Measurements from ENCODE around the gene MAD1L1. TPM values are rescaled to one million over a fixed set of nuclear protein-coding genes. Genes with fewer than 3 reads are reported as not detected.

Gene MAD1L1
- total and polyA plus RNA-seq, 2 of the 8 experiments (the other 6 are each of a cell fraction or from before 2014, with no cell fraction given) = 40.4 to 44.6 TPM

- Histone ChIP-seq H3K23ac (ENCODE audit: insufficient read length) (no peak overlapping the region), H2BK120ac (replicated peaks; ENCODE audit: low read depth, low read length) (no peak overlapping the region), H4K20me1 (replicated peaks in 1 of 2; ENCODE audit: control insufficient read depth in 1 of 2, insufficient read depth in 2 of 2, low read length in 2 of 2) (peaks cover 0 to 4% of the 10 kb centered on the region in 2 experiments), H2AK5ac (ENCODE audit: low read depth, low read length) (no peak overlapping the region), H4K91ac (replicated peaks; ENCODE audit: insufficient read length, low read length) (peak overlapping the region; percentile 25), H3K4ac (replicated peaks; ENCODE audit: insufficient read length, low read depth, low read length) (no peak overlapping the region), H2BK5ac (ENCODE audit: low read depth, low read length) (0 out of 2 replicates have a peak overlapping the region, but pooled peaks have one; percentile 64), H3K4me1 (replicated peaks in 1 of 4; ENCODE audit: control insufficient read depth in 3 of 4, insufficient read depth in 4 of 4, low read length in 3 of 4) (peaks cover 0 to 1% (median 0%) of the 10 kb centered on the region in 4 experiments; a peak in 1 of 7 replicates), H3K56ac (replicated peaks; ENCODE audit: insufficient read length, low read depth, low read length) (no peak overlapping the region), H4K8ac (ENCODE audit: extremely low read depth, insufficient read depth, low read length) (no peak overlapping the region), H3K4me2 (ENCODE audit: insufficient read depth in 1 of 2, low read depth in 2 of 2, low read length in 2 of 2) (no peak overlapping the region), H3K4me3 (ENCODE audit: extremely low read depth in 1 of 4, insufficient read depth in 2 of 4, low read depth in 3 of 4, low read length in 4 of 4) (no peak overlapping the region), H3K79me1 (ENCODE audit: low read depth, low read length) (no peaks in the 10 kb centered on the region), H4K5ac (ENCODE audit: insufficient read length, low read depth, low read length) (no peak overlapping the region), H3K9me3 (ENCODE audit: insufficient read depth in 2 of 2, low read depth in 1 of 2, low read length in 1 of 2) (no peaks in the 10 kb centered on the region), H3K36me3 (ENCODE audit: control insufficient read depth in 2 of 4, insufficient read depth in 4 of 4, low read length in 3 of 4) (no peaks in the 10 kb centered on the region), H3K9ac (replicated peaks in 1 of 4; ENCODE audit: extremely low read depth in 1 of 4, low read depth in 3 of 4, low read length in 3 of 4) (no peak overlapping the region), H3K27me3 (replicated peaks in 1 of 4; ENCODE audit: control insufficient read depth in 3 of 4, extremely low read depth in 1 of 4, insufficient read depth in 3 of 4, low read length in 3 of 4) (no peaks in the 10 kb centered on the region), H3K79me2 (ENCODE audit: control insufficient read depth in 1 of 2, insufficient read depth in 2 of 2, low read length in 2 of 2) (no peaks in the 10 kb centered on the region), H2BK20ac (ENCODE audit: low read length) (no peak overlapping the region), H3K18ac (ENCODE audit: extremely low read depth, low read length) (no peak overlapping the region), H3K23me2 (ENCODE audit: low read depth, low read length) (no peaks in the 10 kb centered on the region), H2BK15ac (ENCODE audit: low read length) (no peak overlapping the region), H2AFZ (ENCODE audit: low read length) (no peak overlapping the region), H2BK12ac (ENCODE audit: low read depth, low read length) (peak overlapping the region; percentile 2; the same call in 1 of the 2 replicates), H3K27ac (ENCODE audit: low read depth, low read length) (no peak overlapping the region), H3K14ac (ENCODE audit: insufficient read length) (no peak overlapping the region)
- POLR2A ChIA-PET (ENCODE audit: partially characterized antibody) = no interaction called here
- FAIRE-seq (no peak), DNase-seq (ENCODE audit: low read depth in 1 of 2, low spot score in 2 of 2) (no peak)
- CTCF ChIA-PET (ENCODE audit: partially characterized antibody) = interaction anchor here (0.7 to 1.6 kb wide), 2 partner anchors 9 to 11 kb away, joined by 3 read pairs; no protein-coding TSS in a partner anchor
- 90% methylated on average over 9 of the region's 9 CpGs; no CpG with 5 or more reads in 1 of the 2 experiments for WGBS, 2 experiments (ENCODE audit: extremely low coverage in 1 of 2, insufficient coverage in 1 of 2, insufficient read length in 1 of 2, insufficient replicate concordance in 2 of 2, low coverage in 1 of 2, low lambda C conversion rate in 2 of 2, missing lambda C conversion rate in 1 of 2)
- TF ChIP-seq BACH1 (IDR thresholded peaks at IDR 0.05; ENCODE audit: low read length) (no peak), EGR1 (IDR thresholded peaks at IDR 0.05; ENCODE audit: borderline replicate concordance, low read depth, low read length) (no peak), EZH2 (IDR thresholded peaks at IDR 0.05; ENCODE audit: low read depth, low read length, severe bottlenecking) (no peak), EP300 (IDR thresholded peaks at IDR 0.05; ENCODE audit: borderline replicate concordance in 1 of 2, low read depth in 2 of 2, low read length in 2 of 2) (no peak), BCL11A (IDR thresholded peaks at IDR 0.05; ENCODE audit: low read depth in 2 of 2, low read length in 2 of 2) (no peak), GABPA (IDR thresholded peaks at IDR 0.05; ENCODE audit: borderline replicate concordance, insufficient read depth, low read length) (no peak), MAX (IDR thresholded peaks at IDR 0.05) (no peak), POLR2A (IDR thresholded peaks at IDR 0.05; ENCODE audit: control extremely low read depth in 1 of 2, low read depth in 2 of 2, low read length in 2 of 2) (no peak), TAF7 (optimal IDR thresholded peaks at IDR 0.05; ENCODE audit: borderline replicate concordance, low read depth, low read length) (no peak), KDM1A (IDR thresholded peaks at IDR 0.05; ENCODE audit: borderline replicate concordance, low read length) (no peak), SUZ12 (IDR thresholded peaks at IDR 0.05; ENCODE audit: low read length) (no peak)
Observed at GRCh38 chr7:1811850-1812508, 420.8 kb downstream of the MAD1L1 start.
